HepG2 (cell line): Measurements from ENCODE around the gene CA4. TPM values are rescaled to one million over a fixed set of nuclear protein-coding genes. Genes with fewer than 3 reads are reported as not detected.

Source experiments
- FOXC1 ChIP-seq: sonication (generic); formaldehyde crosslinking; IDR thresholded peaks from 2 replicates; pipeline ENCODE4 v1.8.0; 2022; ENCODE audit warnings: mild to moderate bottlenecking, missing genetic modification reagents, borderline replicate concordance
- MNT ChIP-seq: fragments of 450-650 bp; IDR thresholded peaks from 2 replicates; pipeline ENCODE4 v1.6.1; 2016
- MXD4 ChIP-seq: IDR thresholded peaks from 2 replicates; pipeline ENCODE4 v1.6.1; 2016; ENCODE audit warnings: mild to moderate bottlenecking, missing biosample characterization, missing genetic modification reagents
- NR2F2 ChIP-seq: IDR thresholded peaks from 2 replicates; pipeline ENCODE4 v1.6.1; 2012; ENCODE audit warnings: low read depth, inconsistent platforms, borderline replicate concordance
- SUZ12 ChIP-seq: fragments of 150-350 bp; IDR thresholded peaks from 2 replicates; pipeline ENCODE4 v1.6.1; 2014; ENCODE audit warnings: low read depth, low read length
- TOPORS ChIP-seq: sonication (generic); formaldehyde crosslinking; IDR thresholded peaks from 2 replicates; pipeline ENCODE4 v1.8.0; 2023; ENCODE audit warnings: mild to moderate bottlenecking, missing genetic modification reagents
- ZC3H13 ChIP-seq: sonication (generic); formaldehyde crosslinking; IDR thresholded peaks from 2 replicates; pipeline ENCODE4 v1.8.1; 2023; ENCODE audit warnings: mild to moderate bottlenecking, missing genetic modification reagents, moderate library complexity
- ZNF318 ChIP-seq: sonication (generic); formaldehyde crosslinking; IDR thresholded peaks from 2 replicates; pipeline ENCODE4 v1.4.0; 2020; ENCODE audit warnings: mild to moderate bottlenecking, missing genetic modification reagents
- ZNF414 ChIP-seq: sonication (generic); formaldehyde crosslinking; IDR thresholded peaks from 2 replicates; pipeline ENCODE4 v1.5.0; 2020; ENCODE audit warnings: missing genetic modification reagents
- polyA plus RNA-seq, 8 experiments: library from polyadenylated mRNA; depleted of rRNA in 3 of 8; stranded (reverse) in 7 of 8; unstranded in 1 of 8; fragments of >200 nt; fragmentation: Illumina TruSeq in 4 of 8; extraction: Trizol in 4 of 8; gene quantifications; 2 replicates each; pipeline versions ENCODE4 v1.2.1 to v1.2.3, GENCODE V29; 2011 to 2016; ENCODE audit warnings: low read depth in 4 of 8, missing spikeins in 1 of 8, mixed read lengths in 1 of 8; ENCODE audit not compliant: insufficient read depth in 1 of 8
- total RNA-seq, 5 experiments: library from RNA; depleted of rRNA; stranded (reverse); fragments of >200 nt; fragmentation: Illumina TruSeq; extraction: Trizol; gene quantifications; 2 replicates each; pipeline ENCODE4 v1.2.3, GENCODE V29; 2016; ENCODE audit warnings: low read depth in 1 of 5
- TF ChIP-seq, protein P1 (sequence below): IDR thresholded peaks from 2 replicates; pipeline ENCODE4 v1.6.1; 2016

Gene CA4
- total and polyA plus RNA-seq, 2 of the 13 experiments (the other 11 are each of a cell fraction or from before 2014, with no cell fraction given): not detected

GRCh38 chr17:60139438-60140285 is 10.1 kb upstream of the CA4 start (continued):
- TF ChIP-seq TOPORS (CRISPR knock-in tag) (peak; percentile 98), MXD4 (CRISPR knock-in tag) (peak; percentile 98), NR2F2 (no peak), ZNF414 (peak; percentile 90; the same call in 1 of the 2 replicates), ZNF318 (CRISPR knock-in tag) (0 out of 2 replicates have a peak, but pooled peaks have one; percentile 73), SUZ12 (no peak), MNT (peak; percentile 43; the same call in 1 of the 2 replicates), FOXC1 (CRISPR knock-in tag) (peak; percentile 97), ZC3H13 (CRISPR knock-in tag) (peak; percentile 73; the same call in 1 of the 2 replicates)
- TF ChIP-seq, protein P1, sequence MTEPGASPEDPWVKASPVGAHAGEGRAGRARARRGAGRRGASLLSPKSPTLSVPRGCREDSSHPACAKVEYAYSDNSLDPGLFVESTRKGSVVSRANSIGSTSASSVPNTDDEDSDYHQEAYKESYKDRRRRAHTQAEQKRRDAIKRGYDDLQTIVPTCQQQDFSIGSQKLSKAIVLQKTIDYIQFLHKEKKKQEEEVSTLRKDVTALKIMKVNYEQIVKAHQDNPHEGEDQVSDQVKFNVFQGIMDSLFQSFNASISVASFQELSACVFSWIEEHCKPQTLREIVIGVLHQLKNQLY: peak; percentile 76; the same call in 1 of the 2 replicates
